ENCODE results near the gene MACF1. TPM values are rescaled to one million over a fixed set of nuclear protein-coding genes. Genes with fewer than 3 reads are reported as not detected.

Gene MACF1
- total and polyA plus RNA-seq, 4 donors = 69.1 to 966 (median 233) TPM

GRCh38 chr1:39214021-39214713 lies 9.7 kb downstream of the MACF1 start:
- WGBS, 2 donors = 30 to 46% methylated on average over 7 of the region's 7 CpGs
- peak; percentile 75 for ATAC-seq (ENCODE audit: insufficient read depth, low FRiP score)
- H3K4me3 ChIP-seq = no peak overlapping the region

GRCh38 chr1:39214714-39214997 lies 10.2 kb downstream of the MACF1 start:
- Histone ChIP-seq H3K9ac (ENCODE audit: insufficient read depth in 1 of 2, low read length in 2 of 2) (no peak overlapping the region), H3K4me1 (ENCODE audit: control insufficient read depth in 5 of 5, insufficient read depth in 5 of 5, low read length in 5 of 5) (peaks cover 16 to 36% (median 19%) of the 10 kb centered on the region in 5 donors)
- WGBS, 2 donors = 38 to 53% methylated on average over 1 of the region's 1 CpG

More at GRCh38 chr1:39214021-39214713, 9.7 kb downstream of the MACF1 start:
- Histone ChIP-seq H3K9me3 (ENCODE audit: control insufficient read depth in 4 of 4, insufficient read depth in 3 of 4, low read length in 3 of 4) (no peaks in the 10 kb centered on the region), H3K4me1 (ENCODE audit: control insufficient read depth in 5 of 5, insufficient read depth in 5 of 5, low read length in 5 of 5) (peaks cover 16 to 36% (median 18%) of the 10 kb centered on the region in 5 donors), H3K27ac (ENCODE audit: low read depth in 1 of 2, low read length in 1 of 2) (peak overlapping the region; percentile 77 to 79), H3K36me3 (ENCODE audit: control insufficient read depth in 4 of 4, insufficient read depth in 4 of 4, low read length in 4 of 4) (peaks cover 0 to 8% (median 2%) of the 10 kb centered on the region in 4 donors), H3K9ac (ENCODE audit: insufficient read depth in 1 of 2, low read length in 2 of 2) (no peak overlapping the region), H3K27me3 (ENCODE audit: control insufficient read depth in 3 of 3, insufficient read depth in 3 of 3, low read length in 2 of 3) (no peaks in the 10 kb centered on the region)
- DNase-seq = peak; percentile 20 to 61 (median 48)
- no peak for TF ChIP-seq CTCF (IDR thresholded peaks at IDR 0.05; ENCODE audit: control extremely low read depth, extremely low read depth)

GRCh38 chr1:39214998-39215873 lies 10.7 kb downstream of the MACF1 start:
- H3K27me3 ChIP-seq (ENCODE audit: control insufficient read depth in 3 of 3, insufficient read depth in 3 of 3, low read length in 2 of 3) = no peaks in the 10 kb centered on the region
- H3K9me3 ChIP-seq (ENCODE audit: control insufficient read depth in 4 of 4, insufficient read depth in 3 of 4, low read length in 3 of 4) = no peaks in the 10 kb centered on the region
- H3K36me3 ChIP-seq (ENCODE audit: control insufficient read depth in 4 of 4, insufficient read depth in 4 of 4, low read length in 4 of 4) = peaks cover 0 to 8% (median 2%) of the 10 kb centered on the region in 4 donors
- no peak overlapping the region for H3K9ac ChIP-seq (ENCODE audit: insufficient read depth in 1 of 2, low read length in 2 of 2)
- peak overlapping the region; percentile 77 to 79 for H3K27ac ChIP-seq (ENCODE audit: low read depth in 1 of 2, low read length in 1 of 2)
- H3K4me1 ChIP-seq (ENCODE audit: control insufficient read depth in 5 of 5, insufficient read depth in 5 of 5, low read length in 5 of 5) = peaks cover 16 to 36% (median 20%) of the 10 kb centered on the region in 5 donors
- no peak overlapping the region for H3K4me3 ChIP-seq
- TF ChIP-seq CTCF (IDR thresholded peaks at IDR 0.05; ENCODE audit: control extremely low read depth, extremely low read depth) = no peak
- DNase-seq (no peak), ATAC-seq (ENCODE audit: insufficient read depth, low FRiP score) (peak; percentile 32)
- 30 to 55% methylated on average over 11 of the region's 11 CpGs for WGBS, 2 donors

More at GRCh38 chr1:39214714-39214997, 10.2 kb downstream of the MACF1 start:
- Histone ChIP-seq H3K27me3 (ENCODE audit: control insufficient read depth in 3 of 3, insufficient read depth in 3 of 3, low read length in 2 of 3) (no peaks in the 10 kb centered on the region), H3K36me3 (ENCODE audit: control insufficient read depth in 4 of 4, insufficient read depth in 4 of 4, low read length in 4 of 4) (peaks cover 0 to 8% (median 2%) of the 10 kb centered on the region in 4 donors), H3K27ac (ENCODE audit: low read depth in 1 of 2, low read length in 1 of 2) (peak overlapping the region; percentile 77 to 79), H3K9me3 (ENCODE audit: control insufficient read depth in 4 of 4, insufficient read depth in 3 of 4, low read length in 3 of 4) (no peaks in the 10 kb centered on the region), H3K4me3 (no peak overlapping the region)
- DNase-seq (no peak), ATAC-seq (ENCODE audit: insufficient read depth, low FRiP score) (no peak)
- no peak for TF ChIP-seq CTCF (IDR thresholded peaks at IDR 0.05; ENCODE audit: control extremely low read depth, extremely low read depth)
